DND-41 (cell line): ENCODE results near the gene EPHA3.

Source experiments
- ATAC-seq: fragments of 200-7000 bp; cut with Tn5 transposase; 3 replicates; pipeline ENCODE4 v1.9.1; 2021; ENCODE audit warnings: low read depth; ENCODE audit not compliant: insufficient read depth
- DNase-seq: peaks from one replicate; pipeline ENCODE4 v3.0.0-alpha.2; 2020
- H2AFZ ChIP-seq: 2 replicates; pipeline ENCODE4 v1.6.0; 2012; ENCODE audit warnings: low read depth, low read length
- H3K27ac ChIP-seq: 2 replicates; pipeline ENCODE4 v1.5.1; 2012; ENCODE audit warnings: low read length, inconsistent platforms
- H3K27me3 ChIP-seq: fragments of 200-600 bp; sonication (generic); 2 replicates; pipeline ENCODE4 v1.6.0; 2012; ENCODE audit warnings: low read length, mild to moderate bottlenecking, inconsistent platforms; ENCODE audit not compliant: insufficient read depth, poor library complexity
- H3K36me3 ChIP-seq: 2 replicates; pipeline ENCODE4 v1.5.1; 2012; ENCODE audit warnings: low read length, inconsistent platforms; ENCODE audit not compliant: insufficient read depth
- H3K4me1 ChIP-seq: 2 replicates; pipeline ENCODE4 v1.5.1; 2012; ENCODE audit warnings: mild to moderate bottlenecking, low read length; ENCODE audit not compliant: insufficient read depth
- H3K4me2 ChIP-seq: 2 replicates; pipeline ENCODE4 v1.6.0; 2012; ENCODE audit warnings: mild to moderate bottlenecking, moderate library complexity, low read length, inconsistent platforms; ENCODE audit not compliant: insufficient read depth
- H3K4me3 ChIP-seq, 2 experiments: fragments of 200-600 bp in 1 of 2; shearing (Covaris generic) in 1 of 2; 2 replicates each; pipeline ENCODE4 v1.5.1; 2012 to 2016; ENCODE audit warnings: inconsistent platforms in 2 of 2, low read length in 2 of 2, mild to moderate bottlenecking in 2 of 2, low read depth in 1 of 2, moderate library complexity in 1 of 2
- H3K79me2 ChIP-seq: 2 replicates; pipeline ENCODE4 v1.6.0; 2012; ENCODE audit warnings: low read length, inconsistent platforms; ENCODE audit not compliant: insufficient read depth
- H3K9ac ChIP-seq: 2 replicates; pipeline ENCODE4 v1.6.0; 2012; ENCODE audit warnings: low read depth, mild to moderate bottlenecking, inconsistent platforms, low read length, moderate library complexity
- H3K9me3 ChIP-seq: 2 replicates; pipeline ENCODE4 v1.5.1; 2012; ENCODE audit warnings: low read length, moderate library complexity, mild to moderate bottlenecking, inconsistent platforms; ENCODE audit not compliant: insufficient read depth, severe bottlenecking
- H4K20me1 ChIP-seq: 2 replicates; pipeline ENCODE4 v1.6.0; 2012; ENCODE audit warnings: low read length; ENCODE audit not compliant: insufficient read depth
- CTCF ChIP-seq: IDR thresholded peaks from 2 replicates; pipeline ENCODE4 v1.5.1; 2012; ENCODE audit warnings: borderline replicate concordance, low read length, moderate library complexity, mild to moderate bottlenecking; ENCODE audit not compliant: poor library complexity, severe bottlenecking; ENCODE audit errors: extremely low read depth
- EZH2 ChIP-seq: IDR thresholded peaks from 3 replicates; pipeline ENCODE4 v1.6.1; 2012; ENCODE audit warnings: borderline replicate concordance, low read depth, mild to moderate bottlenecking, moderate library complexity, low read length, inconsistent platforms; ENCODE audit not compliant: severe bottlenecking

Gene EPHA3

GRCh38 chr3:89405176-89405575, 297.8 kb downstream of the EPHA3 start:
- Histone ChIP-seq H3K9me3 (no peaks in the 10 kb centered on the region), H3K27ac (no peak overlapping the region), H3K4me3 (no peak overlapping the region), H3K9ac (no peak overlapping the region), H3K79me2 (no peaks in the 10 kb centered on the region), H3K4me2 (no peak overlapping the region), H4K20me1 (no peaks in the 10 kb centered on the region), H3K4me1 (no peaks in the 10 kb centered on the region), H3K36me3 (no peaks in the 10 kb centered on the region), H2AFZ (no peak overlapping the region), H3K27me3 (no peaks in the 10 kb centered on the region)
- ATAC-seq (no peak), DNase-seq (no peak)
- TF ChIP-seq EZH2: no peak
- TF ChIP-seq CTCF: no peak

GRCh38 chr3:89405593-89405992, 298.2 kb downstream of the EPHA3 start:
- no peaks in the 10 kb centered on the region for H4K20me1 ChIP-seq
- no peaks in the 10 kb centered on the region for H3K4me1 ChIP-seq
- no peak overlapping the region for H3K9ac ChIP-seq
- H3K4me2 ChIP-seq: no peak overlapping the region
- no peak overlapping the region for H2AFZ ChIP-seq
- DNase-seq: no peak
- TF ChIP-seq CTCF (no peak), EZH2 (no peak)
- no peak overlapping the region for H3K27ac ChIP-seq
- H3K9me3 ChIP-seq: no peaks in the 10 kb centered on the region
- H3K27me3 ChIP-seq: no peaks in the 10 kb centered on the region
- H3K36me3 ChIP-seq: no peaks in the 10 kb centered on the region
- H3K79me2 ChIP-seq: no peaks in the 10 kb centered on the region
- ATAC-seq: no peak
- no peak overlapping the region for H3K4me3 ChIP-seq

- TF ChIP-seq CTCF (no peak), EZH2 (no peak)
- H2AFZ ChIP-seq: no peak overlapping the region
- no peaks in the 10 kb centered on the region for H3K9me3 ChIP-seq
- H3K79me2 ChIP-seq: no peaks in the 10 kb centered on the region
- no peaks in the 10 kb centered on the region for H3K27me3 ChIP-seq
- no peaks in the 10 kb centered on the region for H3K36me3 ChIP-seq
- H3K4me2 ChIP-seq: no peak overlapping the region
- H3K4me1 ChIP-seq: no peaks in the 10 kb centered on the region
- no peak for DNase-seq
- no peak overlapping the region for H3K4me3 ChIP-seq
- no peak overlapping the region for H3K9ac ChIP-seq
- no peaks in the 10 kb centered on the region for H4K20me1 ChIP-seq
- H3K27ac ChIP-seq: no peak overlapping the region
- ATAC-seq: no peak
These were observed 303.8 kb downstream of the EPHA3 start for GRCh38 chr3:89411201-89411600.

GRCh38 chr3:89414270-89414669, 306.8 kb downstream of the EPHA3 start:
- Histone ChIP-seq H3K4me1 (no peaks in the 10 kb centered on the region), H3K4me3 (no peak overlapping the region), H3K9ac (no peak overlapping the region), H2AFZ (no peak overlapping the region), H3K27ac (no peak overlapping the region), H3K9me3 (no peaks in the 10 kb centered on the region), H4K20me1 (no peaks in the 10 kb centered on the region), H3K27me3 (no peaks in the 10 kb centered on the region), H3K79me2 (no peaks in the 10 kb centered on the region), H3K36me3 (no peaks in the 10 kb centered on the region), H3K4me2 (no peak overlapping the region)
- TF ChIP-seq CTCF (no peak), EZH2 (no peak)
- no peak for ATAC-seq
- DNase-seq: no peak
